Measurements from ENCODE around the gene NUB1. TPM values are rescaled to one million over a fixed set of nuclear protein-coding genes. Genes with fewer than 3 reads are reported as not detected.

Gene NUB1
- total RNA-seq, 1 donor from 2014 or later = 41.6 TPM

- H3K9me3 Mint-ChIP-seq (ENCODE audit: unreplicated experiment) = peaks cover 21% of the 10 kb centered on the region
- Histone ChIP-seq H2AFZ (ENCODE audit: low read depth, low read length) (no peak overlapping the region), H3K4me3 (ENCODE audit: insufficient read depth, low read depth, low read length) (no peak overlapping the region), H3K27me3 (ENCODE audit: insufficient read depth, low read length) (peaks cover 4% of the 10 kb centered on the region), H3K79me2 (ENCODE audit: insufficient read depth, low read length) (no peaks in the 10 kb centered on the region), H3K9ac (ENCODE audit: low read length) (no peak overlapping the region), H3K36me3 (ENCODE audit: insufficient read depth, low read length) (no peaks in the 10 kb centered on the region), H3K4me1 (ENCODE audit: insufficient read depth, low read length) (peaks cover 16% of the 10 kb centered on the region), H3K4me2 (ENCODE audit: low read length) (no peak overlapping the region), H3K9me3 (ENCODE audit: insufficient read depth, low read depth, low read length) (peaks cover 21% of the 10 kb centered on the region), H3K27ac (ENCODE audit: low read depth, low read length) (no peak overlapping the region), H4K20me1 (ENCODE audit: insufficient read depth, low read length) (no peaks in the 10 kb centered on the region)
- H3K4me1 Mint-ChIP-seq (ENCODE audit: low read depth, unreplicated experiment) = peaks cover 7% of the 10 kb centered on the region
- FAIRE-seq = no peak
- H3K27ac Mint-ChIP-seq (ENCODE audit: unreplicated experiment) = peak overlapping the region; percentile 14
- TF ChIP-seq, protein P1, sequence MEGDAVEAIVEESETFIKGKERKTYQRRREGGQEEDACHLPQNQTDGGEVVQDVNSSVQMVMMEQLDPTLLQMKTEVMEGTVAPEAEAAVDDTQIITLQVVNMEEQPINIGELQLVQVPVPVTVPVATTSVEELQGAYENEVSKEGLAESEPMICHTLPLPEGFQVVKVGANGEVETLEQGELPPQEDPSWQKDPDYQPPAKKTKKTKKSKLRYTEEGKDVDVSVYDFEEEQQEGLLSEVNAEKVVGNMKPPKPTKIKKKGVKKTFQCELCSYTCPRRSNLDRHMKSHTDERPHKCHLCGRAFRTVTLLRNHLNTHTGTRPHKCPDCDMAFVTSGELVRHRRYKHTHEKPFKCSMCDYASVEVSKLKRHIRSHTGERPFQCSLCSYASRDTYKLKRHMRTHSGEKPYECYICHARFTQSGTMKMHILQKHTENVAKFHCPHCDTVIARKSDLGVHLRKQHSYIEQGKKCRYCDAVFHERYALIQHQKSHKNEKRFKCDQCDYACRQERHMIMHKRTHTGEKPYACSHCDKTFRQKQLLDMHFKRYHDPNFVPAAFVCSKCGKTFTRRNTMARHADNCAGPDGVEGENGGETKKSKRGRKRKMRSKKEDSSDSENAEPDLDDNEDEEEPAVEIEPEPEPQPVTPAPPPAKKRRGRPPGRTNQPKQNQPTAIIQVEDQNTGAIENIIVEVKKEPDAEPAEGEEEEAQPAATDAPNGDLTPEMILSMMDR (IDR thresholded peaks at IDR 0.05; ENCODE audit: insufficient read depth, low read depth, low read length) = no peak
- no peak for TF ChIP-seq EZH2 (IDR thresholded peaks at IDR 0.05; ENCODE audit: insufficient read depth, low read length)
- DNase-seq (ENCODE audit: low read depth) = no peak
- no peak overlapping the region for H3K4me3 Mint-ChIP-seq (ENCODE audit: unreplicated experiment)
- H3K36me3 Mint-ChIP-seq (ENCODE audit: low read depth, unreplicated experiment) = no peaks in the 10 kb centered on the region
- H3K27me3 Mint-ChIP-seq (ENCODE audit: low read depth, unreplicated experiment) = peaks cover 18% of the 10 kb centered on the region
Measured at GRCh38 chr7:151422212-151422611, 80.6 kb downstream of the NUB1 start.

DNA sequence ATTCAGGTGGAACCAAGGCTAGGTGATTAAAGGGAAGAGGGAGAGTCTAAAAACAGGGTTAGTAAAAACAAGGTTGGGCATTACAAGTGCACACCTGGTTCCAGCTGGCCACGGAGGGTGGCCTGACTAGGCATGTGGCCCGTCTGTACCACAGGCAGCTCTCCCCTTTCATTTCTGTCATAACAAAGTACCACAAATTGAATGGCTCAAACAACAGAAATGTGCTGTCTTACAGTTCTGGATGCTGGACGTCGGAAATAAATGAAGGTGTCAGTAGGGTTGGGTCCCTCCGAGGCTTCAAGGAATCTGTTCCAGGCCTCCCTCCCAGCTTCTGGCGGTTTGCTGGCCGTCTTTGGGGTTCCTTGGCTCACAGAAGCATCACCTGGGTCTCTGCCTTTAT, 81.6 kb downstream of the NUB1 start:
- peaks cover 13% of the 10 kb centered on the region for H3K4me1 Mint-ChIP-seq (ENCODE audit: low read depth, unreplicated experiment)
- Histone ChIP-seq H3K27me3 (ENCODE audit: insufficient read depth, low read length) (peaks cover 4% of the 10 kb centered on the region), H3K4me2 (ENCODE audit: low read length) (no peak overlapping the region), H3K79me2 (ENCODE audit: insufficient read depth, low read length) (no peaks in the 10 kb centered on the region), H3K27ac (ENCODE audit: low read depth, low read length) (no peak overlapping the region), H3K4me3 (ENCODE audit: insufficient read depth, low read depth, low read length) (no peak overlapping the region), H3K36me3 (ENCODE audit: insufficient read depth, low read length) (no peaks in the 10 kb centered on the region), H2AFZ (ENCODE audit: low read depth, low read length) (no peak overlapping the region), H3K9ac (ENCODE audit: low read length) (no peak overlapping the region), H3K9me3 (ENCODE audit: insufficient read depth, low read depth, low read length) (peaks cover 18% of the 10 kb centered on the region), H3K4me1 (ENCODE audit: insufficient read depth, low read length) (peaks cover 23% of the 10 kb centered on the region), H4K20me1 (ENCODE audit: insufficient read depth, low read length) (no peaks in the 10 kb centered on the region)
- no peak overlapping the region for H3K27ac Mint-ChIP-seq (ENCODE audit: unreplicated experiment)
- DNase-seq (ENCODE audit: low read depth) = no peak
- no peak overlapping the region for H3K4me3 Mint-ChIP-seq (ENCODE audit: unreplicated experiment)
- FAIRE-seq = no peak
- H3K27me3 Mint-ChIP-seq (ENCODE audit: low read depth, unreplicated experiment) = peaks cover 19% of the 10 kb centered on the region
- peaks cover 1% of the 10 kb centered on the region for H3K36me3 Mint-ChIP-seq (ENCODE audit: low read depth, unreplicated experiment)
- peaks cover 18% of the 10 kb centered on the region for H3K9me3 Mint-ChIP-seq (ENCODE audit: unreplicated experiment)
- no peak for TF ChIP-seq EZH2 (IDR thresholded peaks at IDR 0.05; ENCODE audit: insufficient read depth, low read length)
- TF ChIP-seq, protein P1 (IDR thresholded peaks at IDR 0.05; ENCODE audit: insufficient read depth, low read depth, low read length) = no peak

- TF ChIP-seq EZH2 (IDR thresholded peaks at IDR 0.05; ENCODE audit: insufficient read depth, low read length) = no peak
- TF ChIP-seq, protein P1 (IDR thresholded peaks at IDR 0.05; ENCODE audit: insufficient read depth, low read depth, low read length) = no peak
- H3K9ac ChIP-seq (ENCODE audit: low read length) = no peak overlapping the region
- H3K27me3 ChIP-seq (ENCODE audit: insufficient read depth, low read length) = peaks cover 4% of the 10 kb centered on the region
- H3K36me3 Mint-ChIP-seq (ENCODE audit: low read depth, unreplicated experiment) = peaks cover 1% of the 10 kb centered on the region
- no peak overlapping the region for H3K4me2 ChIP-seq (ENCODE audit: low read length)
- no peak overlapping the region for H2AFZ ChIP-seq (ENCODE audit: low read depth, low read length)
- FAIRE-seq (no peak), DNase-seq (ENCODE audit: low read depth) (no peak)
- H3K9me3 ChIP-seq (ENCODE audit: insufficient read depth, low read depth, low read length) = peaks cover 18% of the 10 kb centered on the region
- H3K79me2 ChIP-seq (ENCODE audit: insufficient read depth, low read length) = no peaks in the 10 kb centered on the region
- peaks cover 18% of the 10 kb centered on the region for H3K9me3 Mint-ChIP-seq (ENCODE audit: unreplicated experiment)
- no peak overlapping the region for H3K4me3 Mint-ChIP-seq (ENCODE audit: unreplicated experiment)
- no peak overlapping the region for H3K4me3 ChIP-seq (ENCODE audit: insufficient read depth, low read depth, low read length)
- H3K4me1 ChIP-seq (ENCODE audit: insufficient read depth, low read length) = peaks cover 30% of the 10 kb centered on the region
- peaks cover 19% of the 10 kb centered on the region for H3K27me3 Mint-ChIP-seq (ENCODE audit: low read depth, unreplicated experiment)
- H3K27ac Mint-ChIP-seq (ENCODE audit: unreplicated experiment) = no peak overlapping the region
- H3K36me3 ChIP-seq (ENCODE audit: insufficient read depth, low read length) = no peaks in the 10 kb centered on the region
- H3K4me1 Mint-ChIP-seq (ENCODE audit: low read depth, unreplicated experiment) = peaks cover 19% of the 10 kb centered on the region
- H4K20me1 ChIP-seq (ENCODE audit: insufficient read depth, low read length) = no peaks in the 10 kb centered on the region
- no peak overlapping the region for H3K27ac ChIP-seq (ENCODE audit: low read depth, low read length)
Measured at GRCh38 chr7:151423936-151424335, 82.3 kb downstream of the NUB1 start.

All from astrocyte (in vitro differentiated cells and primary cell).